Ishikawa (cell line): Measurements from ENCODE around the gene RPS6KA4.

Experiments
- EGR1 ChIP-seq: IDR thresholded peaks from 2 replicates; pipeline ENCODE4 v1.6.1; 2012
- EP300 ChIP-seq: IDR thresholded peaks from 2 replicates; pipeline ENCODE4 v1.6.1; 2012; ENCODE audit warnings: borderline replicate concordance
- TAF1 ChIP-seq: IDR thresholded peaks from 2 replicates; pipeline ENCODE4 v1.6.1; 2012; ENCODE audit warnings: low read depth, mild to moderate bottlenecking

GRCh38 chr11:64355078-64355940, 3.7 kb upstream of the RPS6KA4 start:
- TF ChIP-seq EGR1 (no peak), EP300 (no peak), TAF1 (no peak)
